Muscle of leg (tissue), 11 donors: ENCODE measurements around the gene NEGR1. TPM values are rescaled to one million over a fixed set of nuclear protein-coding genes. Genes with fewer than 3 reads are reported as not detected.

ENCODE experiments used
- DNase-seq: peaks from one replicate; pipeline ENCODE4 v3.0.0; 2013
- H3K27ac ChIP-seq: one replicate; pipeline ENCODE4 v1.5.1; 2013; ENCODE audit warnings: mild to moderate bottlenecking, low read length, control low read depth
- H3K27me3 ChIP-seq: one replicate; pipeline ENCODE4 v1.6.1; 2013; ENCODE audit warnings: low read length; ENCODE audit not compliant: control insufficient read depth, insufficient read depth
- H3K36me3 ChIP-seq: one replicate; pipeline ENCODE4 v1.6.1; 2013; ENCODE audit warnings: low read length; ENCODE audit not compliant: control insufficient read depth, insufficient read depth
- H3K4me1 ChIP-seq: one replicate; pipeline ENCODE4 v1.6.1; 2013; ENCODE audit warnings: low read length; ENCODE audit not compliant: control insufficient read depth, insufficient read depth
- H3K4me3 ChIP-seq: one replicate; pipeline ENCODE4 v1.5.1; 2013; ENCODE audit warnings: low read length, control low read depth
- H3K9me3 ChIP-seq: replicated peaks from 2 replicates; pipeline ENCODE4 v1.6.1; 2013; ENCODE audit warnings: low read depth, low read length; ENCODE audit not compliant: control insufficient read depth
- WGBS: methylation state at CpG from one replicate; pipeline ENCODE4 v1.1.5; 2013; ENCODE audit warnings: missing lambda C conversion rate; ENCODE audit not compliant: insufficient coverage; 5-methylcytosine and 5-hydroxymethylcytosine counted together
- polyA plus RNA-seq, 8 donors: library from polyadenylated mRNA; unstranded; fragments of 120-200 nt; gene quantifications; one replicate each; pipeline versions ENCODE4 v1.2.1 to v1.2.3, GENCODE V29; 2013; ENCODE audit warnings: inconsistent platforms in 1 of 8, low replicate concordance in 1 of 8; ENCODE audit not compliant: insufficient read length in 8 of 8, insufficient read depth in 1 of 8
- total RNA-seq: library from RNA; stranded (reverse); fragments of 120-200 nt; gene quantifications from one replicate; pipeline ENCODE4 v1.2.4, GENCODE V29; 2013

Gene NEGR1
- total and polyA plus RNA-seq, 9 donors, result 15.5 to 24.1 (median 22.1) TPM

DNA sequence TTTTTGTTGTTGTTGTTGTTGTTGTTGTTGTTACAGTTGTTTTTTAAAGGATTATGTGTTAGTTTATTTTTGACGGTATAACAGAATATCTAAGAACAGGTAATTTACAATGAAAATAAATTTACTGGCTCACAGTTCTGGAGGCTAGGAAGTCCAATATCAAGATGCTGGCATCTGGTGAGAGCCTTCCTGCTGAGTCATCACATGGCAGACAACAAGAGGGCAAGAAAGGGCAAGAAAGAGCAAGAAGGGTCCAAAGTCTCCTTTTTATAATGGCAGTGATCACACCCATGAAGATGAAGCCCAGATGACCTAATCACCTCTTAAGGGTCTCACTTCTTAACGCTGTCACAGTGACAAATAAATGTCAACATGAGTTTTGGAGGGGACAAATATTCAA, 142.1 kb downstream of the NEGR1 start:
- Histone ChIP-seq H3K9me3 (no peaks in the 10 kb centered on the region), H3K4me1 (no peaks in the 10 kb centered on the region), H3K27ac (no peak overlapping the region), H3K4me3 (no peak overlapping the region), H3K27me3 (no peaks in the 10 kb centered on the region), H3K36me3 (no peaks in the 10 kb centered on the region)
- DNase-seq, result no peak
- WGBS, result no CpG with 5 or more reads among the region's 2 CpGs

DNA sequence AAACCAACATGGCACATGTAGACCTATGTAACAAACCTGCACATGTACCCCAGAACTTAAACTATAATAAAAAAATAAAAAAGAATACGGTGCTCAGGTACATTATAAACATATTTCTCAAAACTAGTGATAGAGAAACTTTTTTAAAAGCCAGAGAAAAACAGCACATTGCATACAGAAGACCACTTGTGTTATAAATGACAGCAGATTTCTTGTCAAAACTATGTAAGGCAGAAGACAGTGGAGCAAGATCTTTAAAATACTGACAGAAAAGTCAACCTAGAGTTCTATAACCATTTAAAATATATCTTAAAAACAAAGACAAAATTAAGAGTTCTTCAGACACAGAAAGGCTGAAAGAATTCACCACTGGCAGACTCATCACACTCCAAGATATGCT, 144.7 kb downstream of the NEGR1 start:
- no peak for DNase-seq
- H3K9me3 ChIP-seq, result no peaks in the 10 kb centered on the region
- no peaks in the 10 kb centered on the region for H3K36me3 ChIP-seq
- no peaks in the 10 kb centered on the region for H3K27me3 ChIP-seq
- H3K27ac ChIP-seq, result no peak overlapping the region
- WGBS, result no CpG with 5 or more reads among the region's 1 CpG
- H3K4me3 ChIP-seq, result no peak overlapping the region
- no peaks in the 10 kb centered on the region for H3K4me1 ChIP-seq

DNA sequence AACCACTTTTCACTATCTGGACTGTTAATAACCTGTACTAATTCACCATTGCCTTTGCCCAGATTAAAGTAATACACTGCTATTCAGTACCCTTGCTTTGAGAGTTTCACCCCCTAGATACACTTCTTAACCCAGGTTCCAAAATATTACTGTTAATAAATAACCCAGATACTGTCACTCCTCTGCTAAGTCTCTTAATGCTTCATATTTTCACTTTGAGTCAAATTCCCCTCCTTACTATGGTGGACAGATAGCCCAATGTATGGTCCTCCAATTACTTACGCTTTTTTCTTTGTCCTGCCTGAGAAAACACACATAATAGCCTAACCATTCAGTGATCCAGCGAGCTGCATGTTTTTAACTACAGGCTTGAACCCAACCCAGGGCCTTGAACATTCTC, 152.5 kb downstream of the NEGR1 start:
- Histone ChIP-seq H3K27me3 (no peaks in the 10 kb centered on the region), H3K4me3 (no peak overlapping the region), H3K36me3 (no peaks in the 10 kb centered on the region), H3K9me3 (no peaks in the 10 kb centered on the region), H3K4me1 (no peaks in the 10 kb centered on the region), H3K27ac (no peak overlapping the region)
- WGBS, result 86% methylated on average over 2 of the region's 2 CpGs
- DNase-seq, result no peak

DNA sequence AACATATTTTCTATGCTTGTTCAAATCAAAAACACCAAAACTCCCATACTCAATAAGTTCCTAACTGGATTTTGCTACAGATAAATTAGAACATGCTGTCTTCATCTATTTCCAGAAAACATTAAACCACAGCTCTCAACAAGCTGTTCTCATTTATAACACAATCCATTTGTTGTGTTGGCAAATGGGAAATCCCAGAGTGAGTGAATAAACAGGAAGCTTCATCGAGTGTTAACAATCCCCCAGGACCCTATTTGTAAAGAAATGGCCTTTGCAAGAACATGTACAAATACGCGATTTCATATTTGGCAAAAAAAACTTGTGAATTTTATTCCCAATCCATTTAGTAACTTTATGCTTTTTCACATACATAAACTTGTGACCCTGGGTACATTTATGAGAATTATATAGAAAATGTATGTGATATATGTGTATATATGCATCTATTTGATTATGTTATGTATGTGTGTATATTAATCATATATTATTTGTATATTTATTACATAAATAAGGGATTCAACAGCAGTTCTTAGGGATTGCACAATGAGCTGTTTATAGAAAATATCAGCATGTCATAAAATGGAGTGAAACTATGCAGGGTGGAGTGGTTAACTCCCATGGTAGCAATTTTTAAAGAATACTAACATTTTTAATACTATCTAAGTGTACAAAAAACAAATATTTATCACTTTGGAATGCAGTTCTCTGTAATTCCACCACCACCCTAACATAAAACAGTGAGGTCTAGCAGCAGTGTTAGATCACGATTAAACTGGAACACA, 160.0 kb downstream of the NEGR1 start:
- 0% methylated on average over 1 of the region's 4 CpGs for WGBS
- DNase-seq, result peak; percentile 98

DNA sequence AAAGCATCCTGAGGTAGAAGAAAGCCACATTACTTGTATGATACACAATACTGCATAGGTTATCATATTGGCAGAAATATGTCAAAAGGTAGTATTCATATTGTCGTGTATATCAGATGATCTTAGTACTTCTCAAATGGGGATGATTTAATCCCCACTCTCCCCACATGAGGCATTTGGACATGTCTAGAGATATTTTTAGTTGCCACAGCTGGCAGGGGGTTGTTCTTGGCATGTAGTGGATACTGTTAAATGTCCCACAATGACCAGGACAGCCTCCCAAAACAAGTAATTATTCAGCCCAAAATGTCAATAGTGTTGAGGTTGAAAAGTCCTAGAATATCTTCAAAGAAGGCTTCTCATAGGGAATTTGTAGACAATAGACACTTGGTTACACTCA, 162.8 kb downstream of the NEGR1 start:
- Histone ChIP-seq H3K4me1 (no peaks in the 10 kb centered on the region), H3K36me3 (no peaks in the 10 kb centered on the region), H3K9me3 (no peaks in the 10 kb centered on the region), H3K27me3 (no peaks in the 10 kb centered on the region), H3K4me3 (no peak overlapping the region), H3K27ac (no peak overlapping the region)
- DNase-seq, result no peak
- no CpG with 5 or more reads among the region's 1 CpG for WGBS

More for the DNA sequence above, 160.0 kb downstream of the NEGR1 start:
- Histone ChIP-seq H3K9me3 (no peaks in the 10 kb centered on the region), H3K4me3 (no peak overlapping the region), H3K36me3 (no peaks in the 10 kb centered on the region), H3K27me3 (no peaks in the 10 kb centered on the region), H3K4me1 (no peaks in the 10 kb centered on the region), H3K27ac (peak overlapping the region; percentile 38)

DNA sequence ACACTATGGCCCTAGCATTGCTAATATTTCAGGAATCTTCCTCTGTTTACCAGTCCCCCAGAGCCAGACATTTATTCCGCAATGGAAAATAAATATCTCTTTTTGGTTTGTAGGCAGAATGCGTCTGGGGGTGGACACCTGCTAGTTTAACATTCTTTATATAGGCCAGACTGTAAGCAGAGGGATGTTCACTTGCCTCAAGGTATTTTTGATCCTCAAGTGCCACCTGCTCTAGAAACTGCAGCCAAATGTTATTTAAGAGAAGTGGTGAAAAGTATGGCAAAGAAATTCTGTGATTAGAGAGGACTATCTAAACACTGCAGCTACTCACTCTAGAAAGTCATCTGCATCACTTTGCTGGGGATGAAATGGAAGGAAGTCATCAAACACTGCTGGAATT, 164.7 kb downstream of the NEGR1 start:
- H3K4me3 ChIP-seq, result no peak overlapping the region
- no CpG with 5 or more reads among the region's 2 CpGs for WGBS
- DNase-seq, result no peak

DNA sequence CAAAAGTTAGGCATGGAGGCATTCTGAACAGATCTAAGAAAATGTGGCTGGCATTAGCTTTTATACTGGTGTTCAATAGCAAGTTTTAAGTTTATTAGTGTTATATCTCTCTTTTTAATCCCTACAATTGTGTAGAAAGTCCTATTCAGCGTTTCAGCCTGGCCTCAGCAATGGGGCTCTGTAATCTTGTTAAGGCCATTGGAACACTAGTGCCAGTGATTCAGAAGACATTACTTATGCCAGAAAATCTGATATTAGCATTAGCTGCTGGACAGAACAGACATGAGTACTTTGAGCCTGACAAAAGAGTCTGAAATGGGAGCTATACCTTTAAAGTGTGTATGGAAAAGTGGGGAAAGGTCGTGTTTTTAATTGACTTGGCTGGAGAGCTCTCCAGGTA, 167.0 kb downstream of the NEGR1 start:
- Histone ChIP-seq H3K4me1 (no peaks in the 10 kb centered on the region), H3K4me3 (no peak overlapping the region), H3K27ac (no peak overlapping the region), H3K36me3 (no peaks in the 10 kb centered on the region), H3K27me3 (no peaks in the 10 kb centered on the region), H3K9me3 (no peaks in the 10 kb centered on the region)
- no peak for DNase-seq
- 40% methylated on average over 1 of the region's 2 CpGs for WGBS

More for the DNA sequence above, 164.7 kb downstream of the NEGR1 start:
- Histone ChIP-seq H3K36me3 (no peaks in the 10 kb centered on the region), H3K4me1 (no peaks in the 10 kb centered on the region), H3K27ac (no peak overlapping the region), H3K27me3 (no peaks in the 10 kb centered on the region), H3K9me3 (no peaks in the 10 kb centered on the region)

DNA sequence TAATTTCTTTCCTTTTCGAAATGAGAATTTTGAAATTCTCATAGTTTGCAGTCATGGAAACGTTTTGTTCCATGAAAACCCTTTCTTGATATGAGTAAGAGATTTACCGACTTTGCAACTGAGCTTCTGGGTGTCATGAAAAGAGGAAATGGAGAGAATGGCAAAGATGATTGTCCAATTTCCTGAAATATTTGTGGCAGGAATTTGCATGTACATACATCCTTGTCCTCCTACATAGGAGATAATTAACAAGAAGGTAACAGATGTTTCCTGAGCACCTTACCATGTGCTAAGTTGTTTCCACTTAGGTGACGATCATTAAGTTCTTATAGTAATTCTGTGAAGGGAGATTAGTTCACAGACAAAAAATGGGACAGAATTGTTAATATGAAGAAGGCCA, 170.7 kb downstream of the NEGR1 start:
- DNase-seq, result no peak
- WGBS, result 60% methylated on average over 1 of the region's 4 CpGs

DNA sequence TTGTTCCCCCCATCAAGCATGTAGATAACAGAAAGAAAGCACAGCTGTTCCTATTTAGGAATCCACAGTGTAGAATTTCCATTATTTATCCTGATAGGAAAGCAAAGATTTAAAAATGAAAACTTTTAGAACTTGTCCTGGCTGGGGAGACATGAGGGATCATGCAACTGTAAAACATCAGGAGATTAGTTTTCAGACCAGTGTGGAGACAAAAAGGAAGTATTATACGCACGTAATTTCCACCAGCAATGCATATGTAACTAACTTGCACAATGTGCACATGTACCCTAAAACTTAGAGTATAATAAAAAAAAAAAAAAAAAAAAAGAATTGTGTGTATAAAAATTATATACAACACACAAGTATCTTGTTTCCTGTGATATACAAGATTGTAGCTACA, 172.4 kb downstream of the NEGR1 start:
- H3K9me3 ChIP-seq, result no peaks in the 10 kb centered on the region
- no peaks in the 10 kb centered on the region for H3K27me3 ChIP-seq
- no peaks in the 10 kb centered on the region for H3K4me1 ChIP-seq
- no peak overlapping the region for H3K27ac ChIP-seq
- no peaks in the 10 kb centered on the region for H3K36me3 ChIP-seq
- DNase-seq, result peak; percentile 21
- H3K4me3 ChIP-seq, result no peak overlapping the region
- no CpG with 5 or more reads among the region's 2 CpGs for WGBS

More for the DNA sequence above, 170.7 kb downstream of the NEGR1 start:
- no peaks in the 10 kb centered on the region for H3K36me3 ChIP-seq
- no peaks in the 10 kb centered on the region for H3K4me1 ChIP-seq
- no peak overlapping the region for H3K27ac ChIP-seq
- no peaks in the 10 kb centered on the region for H3K27me3 ChIP-seq
- H3K9me3 ChIP-seq, result no peaks in the 10 kb centered on the region
- no peak overlapping the region for H3K4me3 ChIP-seq

DNA sequence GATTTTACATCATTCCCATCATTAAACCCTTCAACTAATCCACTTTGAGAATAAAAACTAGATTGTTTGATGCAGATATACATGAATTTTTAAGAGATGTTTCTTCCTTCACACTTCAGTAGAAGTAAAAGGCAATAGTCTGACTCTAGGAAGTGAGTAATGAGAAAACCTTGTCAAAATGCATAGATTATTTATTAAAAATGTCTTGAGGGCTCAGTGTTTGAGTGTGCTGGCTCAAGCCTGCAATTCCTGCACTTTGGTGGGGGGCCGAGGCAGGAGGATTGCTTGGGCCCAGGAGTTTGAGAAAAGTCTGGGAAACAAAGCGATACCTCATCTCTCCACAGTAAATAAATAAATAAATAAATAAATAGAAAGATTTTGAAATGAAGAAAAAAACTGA, 177.1 kb downstream of the NEGR1 start:
- Histone ChIP-seq H3K27me3 (no peaks in the 10 kb centered on the region), H3K4me1 (no peaks in the 10 kb centered on the region), H3K36me3 (no peaks in the 10 kb centered on the region), H3K4me3 (no peak overlapping the region), H3K9me3 (no peaks in the 10 kb centered on the region), H3K27ac (no peak overlapping the region)
- DNase-seq, result no peak
- WGBS, result no CpG with 5 or more reads among the region's 2 CpGs
